K562 (cell line): ENCODE data around the gene DSTYK. TPM values are rescaled to one million over a fixed set of nuclear protein-coding genes. Genes with fewer than 3 reads are reported as not detected.

Source experiments
- ATAC-seq: fragments of 200-7000 bp; cut with Tn5 transposase; 3 replicates; pipeline ENCODE4 v1.9.1; 2020; ENCODE audit warnings: moderate library complexity
- BruUV-seq: library from RNA; stranded (reverse); fragments of 400-500 nt; replicated peaks from 2 replicates; lab custom pipeline; 2021; lab: Mats Ljungman, UMichigan
- CTCF ChIA-PET: fragments of 300-600 bp; formaldehyde crosslinking; extraction: SDS; loops from one replicate; lab custom pipeline; 2021; ENCODE audit warnings: low intra/inter-chr PET ratio; lab: Yijun Ruan, JAX
- POLR2A ChIA-PET: fragments of 300-600, 350-650 bp; sonication (Branson Sonifier 250); formaldehyde crosslinking; extraction: SDS; loops from one replicate; lab custom pipeline; 2021; ENCODE audit warnings: antibody characterized with exemption, inconsistent platforms; lab: Yijun Ruan, JAX
- DNase-seq, 4 experiments: peaks; one replicate each; pipeline versions ENCODE4 v3.0.0 to v3.0.0-alpha.2; 2011 to 2018; ENCODE audit warnings: low spot score in 3 of 4, mixed read lengths in 3 of 4; ENCODE audit errors: extremely low read depth in 1 of 4
- FAIRE-seq: peaks from 2 replicates; lab custom pipeline; 2011; peaks lifted over from hg19 to GRCh38; lab: Jason Lieb, UNC
- H2AFZ ChIP-seq: 2 replicates; pipeline ENCODE4 v1.6.0; 2011; ENCODE audit warnings: low read depth, low read length, control low read depth, inconsistent platforms
- H3K27ac ChIP-seq: fragments of 200-600 bp; 3 replicates; pipeline ENCODE4 v1.8.0; 2011; ENCODE audit warnings: low read depth, mild to moderate bottlenecking, control low read depth, inconsistent platforms, low read length, moderate library complexity, mixed read lengths; ENCODE audit errors: extremely low read depth
- H3K27me3 ChIP-seq, 2 experiments: fragments of 300-600 bp in 1 of 2; 2 replicates in 1 of 2; 3 replicates in 1 of 2; pipeline versions ENCODE4 v1.6.0 to v1.8.0; 2011; ENCODE audit warnings: inconsistent platforms in 2 of 2, low read length in 2 of 2, mild to moderate bottlenecking in 1 of 2, mixed read lengths in 1 of 2, moderate library complexity in 1 of 2; ENCODE audit not compliant: control insufficient read depth in 2 of 2, insufficient read depth in 2 of 2
- H3K36me3 ChIP-seq: fragments of 300-600 bp; 3 replicates; pipeline ENCODE4 v1.8.0; 2011; ENCODE audit warnings: mild to moderate bottlenecking, low read length, inconsistent platforms; ENCODE audit not compliant: control insufficient read depth, insufficient read depth
- H3K4me1 ChIP-seq, 2 experiments: fragments of 200-600 bp in 1 of 2; replicated peaks in 1 of 2; 2 replicates in 1 of 2; 3 replicates in 1 of 2; pipeline versions ENCODE4 v1.5.1 to v1.8.0; 2011; ENCODE audit warnings: inconsistent platforms in 2 of 2, low read length in 2 of 2, mild to moderate bottlenecking in 1 of 2, mixed read lengths in 1 of 2, moderate library complexity in 1 of 2; ENCODE audit not compliant: control insufficient read depth in 2 of 2, insufficient read depth in 2 of 2
- H3K4me2 ChIP-seq: 2 replicates; pipeline ENCODE4 v1.6.1; 2011; ENCODE audit warnings: low read length, control low read depth, inconsistent platforms, mixed read lengths; ENCODE audit not compliant: insufficient read depth
- H3K4me3 ChIP-seq: fragments of 200-600 bp; sonication (generic), shearing (Covaris generic); 2 replicates; pipeline ENCODE4 v1.5.1; 2016; ENCODE audit warnings: control low read depth, inconsistent platforms
- H3K79me2 ChIP-seq: fragments of 200-600 bp; 3 replicates; pipeline ENCODE4 v1.8.0; 2011; ENCODE audit warnings: low read length, inconsistent platforms; ENCODE audit not compliant: control insufficient read depth, insufficient read depth
- H3K9ac ChIP-seq, 2 experiments: 2 replicates each; pipeline versions ENCODE4 v1.6.0 to v1.6.1; 2011; ENCODE audit warnings: low read depth in 2 of 2, low read length in 2 of 2, control low read depth in 1 of 2, inconsistent platforms in 1 of 2, mild to moderate bottlenecking in 1 of 2, mixed read lengths in 1 of 2; ENCODE audit not compliant: insufficient read depth in 1 of 2
- H3K9me1 ChIP-seq: one replicate; pipeline ENCODE4 v1.6.0; 2011; ENCODE audit warnings: inconsistent platforms, mild to moderate bottlenecking, low read length, moderate library complexity; ENCODE audit not compliant: control insufficient read depth, insufficient read depth
- H3K9me3 ChIP-seq: replicated peaks from 2 replicates; pipeline ENCODE4 v1.5.1; 2011; ENCODE audit warnings: low read depth, low read length, inconsistent platforms; ENCODE audit not compliant: control insufficient read depth, insufficient read depth
- H4K20me1 ChIP-seq: replicated peaks from 2 replicates; pipeline ENCODE4 v1.6.1; 2011; ENCODE audit warnings: low read length, inconsistent platforms, mixed read lengths; ENCODE audit not compliant: control insufficient read depth, insufficient read depth
- ATF2 ChIP-seq: sonication (generic); formaldehyde crosslinking; IDR thresholded peaks from 2 replicates; pipeline ENCODE4 v1.8.1; 2022; ENCODE audit warnings: missing genetic modification reagents
- EGR1 ChIP-seq: fragments of 450-650 bp; conservative IDR thresholded peaks from 2 replicates; pipeline ENCODE4 v1.6.1; 2017; ENCODE audit warnings: mild to moderate bottlenecking
- FOXM1 ChIP-seq, 2 experiments: fragments of 450-650 bp in 1 of 2; sonication (generic) in 1 of 2; formaldehyde crosslinking in 1 of 2; IDR thresholded peaks; 2 replicates each; pipeline versions ENCODE4 v1.6.1 to v1.9.0; 2017 to 2022; ENCODE audit warnings: low read depth in 2 of 2, mild to moderate bottlenecking in 2 of 2, missing genetic modification reagents in 1 of 2, moderate library complexity in 1 of 2
- KAT8 ChIP-seq: fragments of 450-650 bp; IDR thresholded peaks from 2 replicates; pipeline ENCODE4 v1.6.1; 2016; ENCODE audit warnings: low read depth, mild to moderate bottlenecking
- MECOM ChIP-seq: fragments of 250-450 bp; sonication (Bioruptor Pico); IDR thresholded peaks from 2 replicates; pipeline ENCODE4 v1.8.0; 2022; ENCODE audit warnings: inconsistent platforms
- PHF21A ChIP-seq: fragments of 450-650 bp; IDR thresholded peaks from 2 replicates; pipeline ENCODE4 v1.6.1; 2017; ENCODE audit warnings: low read depth, borderline replicate concordance
- PHTF2 ChIP-seq: fragments of 250-450 bp; sonication (Bioruptor Pico); IDR thresholded peaks from 2 replicates; pipeline ENCODE4 v1.5.0; 2021; ENCODE audit warnings: mild to moderate bottlenecking
- SOX6 ChIP-seq: fragments of 450-650 bp; IDR thresholded peaks from 2 replicates; pipeline ENCODE4 v1.6.1; 2014; ENCODE audit warnings: mild to moderate bottlenecking
- TRIM25 ChIP-seq: fragments of 450-650 bp; IDR thresholded peaks from 2 replicates; pipeline ENCODE4 v1.7.0; 2016; ENCODE audit warnings: borderline replicate concordance
- TSHZ1 ChIP-seq: fragments of 250-450 bp; sonication (Bioruptor Pico); IDR thresholded peaks from 2 replicates; pipeline ENCODE4 v1.4.0; 2020; ENCODE audit warnings: mild to moderate bottlenecking, moderate library complexity
- ZBTB11 ChIP-seq, 3 experiments: fragments of 200-800 bp in 1 of 3; fragments of 250-450 bp in 1 of 3; fragments of 450-650 bp in 1 of 3; sonication (Bioruptor Pico) in 1 of 3; sonication (Bioruptor generic) in 1 of 3; formaldehyde crosslinking in 1 of 3; IDR thresholded peaks; 2 replicates each; pipeline versions ENCODE4 v1.6.1 to v1.8.0; 2016 to 2022; ENCODE audit warnings: mild to moderate bottlenecking in 2 of 3, missing genetic modification characterization in 2 of 3, missing compliant biosample characterization in 1 of 3, moderate library complexity in 1 of 3
- ZNF586 ChIP-seq: fragments of 450-650 bp; formaldehyde crosslinking; conservative IDR thresholded peaks from 2 replicates; pipeline ENCODE4 v1.4.0; 2020; ENCODE audit warnings: mild to moderate bottlenecking, moderate library complexity
- WGBS: fragments of 100-300 bp; shearing (Covaris generic); methylation state at CpG from one replicate; pipeline ENCODE4 v1.1.6; 2016; ENCODE audit warnings: low coverage, mixed read lengths; ENCODE audit not compliant: insufficient coverage; ENCODE audit errors: missing lambda C conversion rate; 5-methylcytosine and 5-hydroxymethylcytosine counted together
- in situ Hi-C: fragments of 300-500 bp; cut with MboI; formaldehyde crosslinking; loops from 4 replicates; pipeline ENCODE4 v1.15.0; 2018; ENCODE audit warnings: inconsistent platforms, mixed read lengths
- intact Hi-C: fragments of 100-400 bp; cut with micrococcal nuclease; formaldehyde crosslinking; loops from 2 replicates; pipeline ENCODE4 v1.14.2; 2022
- polyA plus RNA-seq, 8 experiments: library from polyadenylated mRNA; depleted of rRNA in 4 of 8; stranded (reverse) in 5 of 8; unstranded in 3 of 8; fragments of >200 nt; fragmentation: Nextera tagmentation in 2 of 8; fragmentation: Illumina TruSeq in 1 of 8; extraction: Ambion mirVana in 2 of 8; extraction: Trizol in 1 of 8; gene quantifications; 2 replicates each; pipeline versions ENCODE4 v1.2.1 to v1.2.3, GENCODE V29; 2011 to 2014; ENCODE audit warnings: inconsistent platforms in 1 of 8, missing spikeins in 1 of 8
- total RNA-seq, 7 experiments: library from RNA; depleted of rRNA in 6 of 7; stranded (reverse); fragments of >200 nt in 6 of 7; fragmentation: Illumina TruSeq in 2 of 7; extraction: Trizol in 2 of 7; gene quantifications; 2 replicates each; pipeline versions ENCODE4 v1.2.1 to v1.2.3, GENCODE V29; 2011 to 2021; ENCODE audit warnings: low replicate concordance in 1 of 7

Gene DSTYK
- total and polyA plus RNA-seq, 9 of the 15 experiments (the other 6 are each of a cell fraction or from before 2014, with no cell fraction given), result 4.2 to 7.1 (median 6.2) TPM

GRCh38 chr1:205168291-205168690 is 43.2 kb downstream of the DSTYK start:
- Histone ChIP-seq H3K79me2 (no peaks in the 10 kb centered on the region; the same call in 2 of the 3 replicates), H3K27ac (no peak overlapping the region), H3K36me3 (peaks cover 38% of the 10 kb centered on the region), H4K20me1 (no peaks in the 10 kb centered on the region), H3K4me3 (no peak overlapping the region), H3K9me3 (no peaks in the 10 kb centered on the region), H3K4me2 (no peak overlapping the region), H2AFZ (no peak overlapping the region), H3K9ac (no peak overlapping the region), H3K27me3 (no peaks in the 10 kb centered on the region), H3K4me1 (peaks cover 17 to 41% of the 10 kb centered on the region in 2 experiments), H3K9me1 (no peaks in the 10 kb centered on the region)
- POLR2A ChIA-PET, result interaction anchor here (2.3 to 2.4 kb wide), 2 partner anchors 8 to 10 kb away, joined by 8 to 17 read pairs; no protein-coding TSS in a partner anchor
- no peak for DNase-seq
- intact Hi-C loops (no loop called here), in situ Hi-C loops (no loop called here)
- WGBS, result 40% methylated on average over 1 of the region's 1 CpG
- no TSS peak for BruUV-seq
- TF ChIP-seq PHTF2 (CRISPR knock-in tag), result no peak
- TF ChIP-seq MECOM (CRISPR knock-in tag), result no peak
- no peak for TF ChIP-seq ZBTB11 (CRISPR knock-in tag; IDR thresholded peaks at IDR 0.05)
- TF ChIP-seq FOXM1 (IDR thresholded peaks at IDR 0.05; ENCODE audit: low read depth), result no peak
- TF ChIP-seq FOXM1 (CRISPR knock-in tag; IDR thresholded peaks at IDR 0.05; ENCODE audit: low read depth), result no peak
- no peak for TF ChIP-seq SOX6
- no peak for TF ChIP-seq TSHZ1 (CRISPR knock-in tag)
- TF ChIP-seq EGR1, result no peak
- TF ChIP-seq ATF2, result no peak
- no peak for TF ChIP-seq TRIM25
- no peak for TF ChIP-seq PHF21A
- TF ChIP-seq ZNF586 (CRISPR knock-in tag), result no peak
- TF ChIP-seq KAT8, result no peak
- ATAC-seq, result no peak
- FAIRE-seq, result no peak
- CTCF ChIA-PET, result no interaction called here
